HG03196 (cell line): ENCODE measurements around the gene SCUBE3.
A peak's percentile ranks its signal among the peaks of the same experiment; 100 is the strongest.

Experiments
- ATAC-seq: cut with Tn5 transposase; IDR thresholded peaks from one replicate; pipeline ENCODE4 v1.9.1; 2021; ENCODE audit not compliant: unreplicated experiment

Gene SCUBE3

DNA sequence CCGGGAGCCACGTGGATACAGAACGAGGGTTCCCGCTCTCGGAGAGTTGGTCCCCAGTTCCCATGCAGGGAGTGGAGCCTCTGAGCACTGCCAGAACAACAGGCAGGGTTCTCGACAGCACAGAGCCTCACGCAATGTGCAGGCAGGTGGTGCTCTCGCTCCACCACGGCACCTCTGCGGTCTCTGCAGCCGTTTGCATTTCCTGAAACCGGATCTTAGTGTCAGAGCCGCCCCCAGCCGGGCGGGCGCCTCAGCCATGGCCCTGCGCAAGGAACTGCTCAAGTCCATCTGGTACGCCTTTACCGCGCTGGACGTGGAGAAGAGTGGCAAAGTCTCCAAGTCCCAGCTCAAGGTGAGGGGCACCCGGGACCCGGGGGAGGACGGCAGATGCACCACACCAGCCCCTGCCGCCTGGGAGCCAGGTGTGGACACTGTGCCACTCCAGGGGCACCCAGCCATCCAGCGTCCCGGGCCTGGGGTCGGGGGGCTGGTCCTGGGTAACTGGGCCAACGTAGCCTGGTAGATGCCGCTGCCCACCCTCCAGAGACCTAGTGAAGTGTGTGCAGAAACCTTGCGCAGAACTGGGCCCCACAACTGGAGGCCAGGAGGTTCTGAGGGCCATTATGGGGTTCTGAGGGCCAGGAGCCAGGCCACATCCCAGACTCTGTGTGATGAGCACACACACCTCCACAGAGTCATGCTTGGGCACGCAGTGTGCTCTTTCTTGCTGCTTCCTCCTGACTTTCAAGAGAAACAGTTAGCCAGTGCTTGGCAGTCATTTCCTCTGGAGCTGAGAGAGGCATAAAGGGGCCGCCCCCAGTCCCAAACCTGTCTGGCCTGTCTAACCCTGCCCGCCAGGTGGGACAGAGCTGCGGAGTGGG is 84.1 kb downstream of the SCUBE3 start, which contains the start of gene DEF6:
TSS of gene DEF6 (plus strand) at position 218 of the 881 bp plus-strand sequence. CDS start at position 257, 39 bp downstream.
- peak; percentile 69 for ATAC-seq

DNA sequence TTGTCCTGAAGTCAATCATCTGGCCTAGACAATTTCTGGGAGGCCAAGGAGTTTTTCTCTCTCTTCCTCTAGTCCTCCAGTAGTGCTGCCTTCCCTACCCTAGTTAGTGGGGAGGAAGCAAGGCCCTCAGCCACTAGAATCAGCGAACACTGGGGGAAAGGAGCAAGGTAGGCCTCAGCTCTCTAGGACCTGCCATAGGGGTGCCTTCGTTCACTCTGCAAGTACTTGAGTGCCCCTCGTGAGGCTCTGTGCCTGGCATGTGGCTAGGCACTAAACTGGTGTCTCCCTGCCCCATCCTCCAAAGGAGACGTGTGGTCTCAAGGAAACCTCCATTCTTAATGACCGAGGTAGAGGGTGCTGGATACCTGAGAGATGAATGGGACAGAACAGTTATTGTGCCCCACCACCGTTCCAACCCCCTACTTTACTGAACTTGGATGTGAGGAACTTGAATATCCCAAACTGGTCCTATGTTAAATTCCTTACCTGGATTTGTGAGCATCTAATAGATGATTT is 84.9 kb downstream of the SCUBE3 start:
- no peak for ATAC-seq

DNA sequence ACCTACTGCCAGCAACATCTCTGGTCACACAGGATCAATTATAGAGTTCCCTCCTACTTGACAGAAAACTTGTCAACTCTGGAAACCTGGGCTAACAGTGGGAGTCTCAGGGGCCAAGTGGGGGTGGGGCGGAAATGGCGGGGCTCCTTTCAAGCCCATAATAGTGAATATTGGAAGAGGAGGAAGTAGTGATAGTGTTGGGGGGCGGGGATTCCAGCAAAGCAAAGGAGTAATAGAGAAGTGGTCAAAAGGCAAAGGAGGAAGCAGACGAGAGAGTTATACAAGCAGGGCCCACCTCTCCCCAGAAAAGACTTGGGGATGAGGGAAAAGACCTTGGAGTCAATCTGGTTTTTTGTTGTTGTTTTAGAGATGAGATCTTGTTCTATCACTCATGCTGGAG is 85.9 kb downstream of the SCUBE3 start:
- no peak for ATAC-seq

DNA sequence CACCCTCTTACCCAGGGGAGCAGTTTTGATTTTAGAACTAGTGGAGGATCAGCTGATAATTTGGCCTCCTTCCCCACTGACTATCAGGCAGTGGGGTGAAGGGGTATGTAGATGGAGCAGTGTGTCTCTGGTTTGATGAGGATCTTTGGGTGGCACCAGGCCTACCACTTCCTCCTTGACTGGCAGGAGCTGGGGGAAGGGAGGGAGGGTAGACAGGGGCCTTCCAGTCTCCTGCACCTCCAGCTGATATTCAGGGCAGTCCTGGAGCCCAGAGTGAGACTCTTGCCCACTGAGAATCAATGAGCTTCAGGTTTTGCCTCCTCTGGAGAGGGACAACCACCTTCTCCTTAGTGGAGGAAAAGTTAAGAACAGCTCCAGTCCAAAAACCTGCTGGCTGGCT is 87.1 kb downstream of the SCUBE3 start:
- ATAC-seq: no peak
